ENCODE measurements around the gene SPOP. TPM values are rescaled to one million over a fixed set of nuclear protein-coding genes. Genes with fewer than 3 reads are reported as not detected.
A peak's percentile ranks its signal among the peaks of the same experiment; 100 is the strongest.
"Not testable (repeated sequence)": the region's sequence is repeated elsewhere in the genome, so short reads cannot be mapped to it uniquely, and the experiment has no call there.

The SPOP gene
- 10 to 100 TPM; 49.5 to 52.0 TPM for total RNA-seq

- H3K36me3 Mint-ChIP-seq (ENCODE audit: low read depth) = peaks cover 23% of the 10 kb centered on the region
- POLR2A ChIA-PET = interaction anchor here (0.6 to 1.3 kb wide), 8 partner anchors 9 to 122 kb away, joined by 3 to 5 read pairs (median 4); no protein-coding TSS in a partner anchor
- H3K4me3 Mint-ChIP-seq = peak within 1 kb of the TSS; percentile 88
- peak within 1 kb of the TSS; percentile 97 for H3K27ac Mint-ChIP-seq
- H3K9me3 Mint-ChIP-seq (ENCODE audit: insufficient read depth) = peaks cover 4% of the 10 kb centered on the region
- peak; percentile 100 for DNase-seq
- H3K4me1 Mint-ChIP-seq (ENCODE audit: low read depth) = peaks cover 39% of the 10 kb centered on the region
- peaks cover 2% of the 10 kb centered on the region for H3K27me3 Mint-ChIP-seq (ENCODE audit: low read depth)
- ATAC-seq = peak; percentile 86
- CTCF ChIA-PET = interaction anchor here (0.9 to 5.9 kb wide), 5 partner anchors 18 to 109 kb away, joined by 4 to 45 read pairs (median 4); partner anchors contain the start of gene NXPH3
Measured at GRCh38 chr17:49677933-49678847, at the start of gene SPOP. Gene SPOP, minus strand, starts transcription at chr17:49678097. Its CDS starts 55,287 bp downstream, at chr17:49622810.

- ATAC-seq (no peak), DNase-seq (no peak)
- Mint-ChIP-seq H3K27me3 (ENCODE audit: low read depth) (no peaks in the 10 kb centered on the region), H3K4me1 (ENCODE audit: low read depth) (peaks cover 34% of the 10 kb centered on the region), H3K9me3 (ENCODE audit: insufficient read depth) (no peaks in the 10 kb centered on the region), H3K4me3 (no peak overlapping the region), H3K36me3 (ENCODE audit: low read depth) (peaks cover 51% of the 10 kb centered on the region), H3K27ac (peak overlapping the region; percentile 34)
- ChIA-PET CTCF (interaction anchor here (1.3 to 1.6 kb wide), 2 partner anchors 10 to 18 kb away, joined by 5 read pairs; no protein-coding TSS in a partner anchor), POLR2A (interaction anchor here (1.3 kb wide), 1 partner anchor 12 kb away, joined by 4 read pairs; no protein-coding TSS in a partner anchor)
Measured at GRCh38 chr17:49727380-49727779, 49.5 kb upstream of the SPOP start.

- ChIA-PET POLR2A (no interaction called here), CTCF (no interaction called here)
- Mint-ChIP-seq H3K36me3 (ENCODE audit: low read depth) (peaks cover 44% of the 10 kb centered on the region), H3K27ac (peak overlapping the region; percentile 26), H3K4me1 (ENCODE audit: low read depth) (peaks cover 27% of the 10 kb centered on the region), H3K4me3 (no peak overlapping the region), H3K9me3 (ENCODE audit: insufficient read depth) (no peaks in the 10 kb centered on the region), H3K27me3 (ENCODE audit: low read depth) (no peaks in the 10 kb centered on the region)
- ATAC-seq (no peak), DNase-seq (no peak)
Measured at GRCh38 chr17:49725452-49726130, 47.7 kb upstream of the SPOP start.

- H3K4me3 Mint-ChIP-seq, CTCF ChIA-PET: not testable (repeated sequence)
Measured at GRCh38 chr17:49724552-49724951, 46.7 kb upstream of the SPOP start.

GRCh38 chr17:49723423-49723822 lies 45.5 kb upstream of the SPOP start:
- ATAC-seq (no peak), DNase-seq (no peak)
- Mint-ChIP-seq H3K36me3 (ENCODE audit: low read depth) (peaks cover 40% of the 10 kb centered on the region), H3K9me3 (ENCODE audit: insufficient read depth) (no peaks in the 10 kb centered on the region), H3K27ac (peak overlapping the region; percentile 29), H3K4me3 (no peak overlapping the region), H3K4me1 (ENCODE audit: low read depth) (peaks cover 10% of the 10 kb centered on the region), H3K27me3 (ENCODE audit: low read depth) (no peaks in the 10 kb centered on the region)
- POLR2A ChIA-PET = interaction anchor here (1.1 kb wide), 1 partner anchor 16 kb away, joined by 3 read pairs; no protein-coding TSS in a partner anchor
- CTCF ChIA-PET = no interaction called here

More at GRCh38 chr17:49724552-49724951, 46.7 kb upstream of the SPOP start:
- not testable (repeated sequence) for H3K9me3 Mint-ChIP-seq (ENCODE audit: insufficient read depth); ATAC-seq; H3K27me3 Mint-ChIP-seq (ENCODE audit: low read depth); DNase-seq; H3K27ac Mint-ChIP-seq
- H3K36me3 Mint-ChIP-seq (ENCODE audit: low read depth) = peaks cover 43% of the 10 kb centered on the region
- H3K4me1 Mint-ChIP-seq (ENCODE audit: low read depth) = peaks cover 19% of the 10 kb centered on the region
- POLR2A ChIA-PET = interaction anchor here (1.1 kb wide), 1 partner anchor 15 kb away, joined by 3 read pairs; no protein-coding TSS in a partner anchor

GRCh38 chr17:49722066-49722465 lies 44.2 kb upstream of the SPOP start:
- Mint-ChIP-seq H3K36me3 (ENCODE audit: low read depth) (peaks cover 43% of the 10 kb centered on the region), H3K9me3 (ENCODE audit: insufficient read depth) (no peaks in the 10 kb centered on the region), H3K4me3 (no peak overlapping the region), H3K27ac (peak overlapping the region; percentile 3), H3K27me3 (ENCODE audit: low read depth) (no peaks in the 10 kb centered on the region), H3K4me1 (ENCODE audit: low read depth) (peaks cover 13% of the 10 kb centered on the region)
- DNase-seq (no peak), ATAC-seq (no peak)
- POLR2A ChIA-PET = interaction anchor here (1.1 kb wide), 1 partner anchor 13 kb away, joined by 3 read pairs; no protein-coding TSS in a partner anchor
- CTCF ChIA-PET = interaction anchor here (1.2 to 1.6 kb wide), 2 partner anchors 14 to 152 kb away, joined by 3 to 7 read pairs; no protein-coding TSS in a partner anchor

- no peaks in the 10 kb centered on the region for H3K9me3 Mint-ChIP-seq (ENCODE audit: insufficient read depth)
Measured at GRCh38 chr17:49717371-49717861, 39.5 kb upstream of the SPOP start.

GRCh38 chr17:49716668-49717364 lies 38.9 kb upstream of the SPOP start:
- Mint-ChIP-seq H3K27ac (peak overlapping the region; percentile 50), H3K9me3 (ENCODE audit: insufficient read depth) (no peaks in the 10 kb centered on the region), H3K36me3 (ENCODE audit: low read depth) (peaks cover 56% of the 10 kb centered on the region), H3K4me1 (ENCODE audit: low read depth) (peaks cover 34% of the 10 kb centered on the region), H3K4me3 (no peak overlapping the region), H3K27me3 (ENCODE audit: low read depth) (no peaks in the 10 kb centered on the region)
- ATAC-seq = no peak
- ChIA-PET POLR2A (interaction anchor here (0.6 to 1.3 kb wide), 3 partner anchors 9 to 71 kb away, joined by 3 read pairs; partner anchors contain the start of genes KAT7 and SLC35B1), CTCF (interaction anchor here (0.6 to 2.3 kb wide), 9 partner anchors 8 to 282 kb away, joined by 4 to 14 read pairs (median 6); partner anchors contain the start of genes NXPH3 and SLC35B1)
- no peak for DNase-seq

More at GRCh38 chr17:49717371-49717861, 39.5 kb upstream of the SPOP start:
- POLR2A ChIA-PET = interaction anchor here (1.1 to 1.3 kb wide), 2 partner anchors 10 to 71 kb away, joined by 3 read pairs; partner anchors contain the start of genes KAT7 and SLC35B1
- ATAC-seq (no peak), DNase-seq (no peak)
- Mint-ChIP-seq H3K36me3 (ENCODE audit: low read depth) (peaks cover 56% of the 10 kb centered on the region), H3K27ac (peak overlapping the region; percentile 73), H3K4me3 (no peak overlapping the region), H3K27me3 (ENCODE audit: low read depth) (no peaks in the 10 kb centered on the region), H3K4me1 (ENCODE audit: low read depth) (peaks cover 34% of the 10 kb centered on the region)
- CTCF ChIA-PET = interaction anchor here (0.6 to 2.0 kb wide), 5 partner anchors 9 to 282 kb away, joined by 4 to 9 read pairs (median 5); partner anchors contain the start of genes NXPH3 and SLC35B1

- Mint-ChIP-seq H3K4me1 (ENCODE audit: low read depth) (peaks cover 34% of the 10 kb centered on the region), H3K27ac (peak overlapping the region; percentile 50), H3K36me3 (ENCODE audit: low read depth) (peaks cover 63% of the 10 kb centered on the region), H3K4me3 (no peak overlapping the region), H3K27me3 (ENCODE audit: low read depth) (no peaks in the 10 kb centered on the region), H3K9me3 (ENCODE audit: insufficient read depth) (no peaks in the 10 kb centered on the region)
- DNase-seq (peak; percentile 44), ATAC-seq (peak; percentile 70)
- ChIA-PET CTCF (interaction anchor here (1.0 to 2.3 kb wide), 15 partner anchors 9 to 159 kb away, joined by 3 to 17 read pairs (median 4); partner anchors contain the start of genes FAM117A and NXPH3), POLR2A (interaction anchor here (0.6 to 1.8 kb wide), 8 partner anchors 12 to 72 kb away, joined by 3 to 10 read pairs (median 4); partner anchors contain the start of gene KAT7)
Measured at GRCh38 chr17:49715717-49716279, 37.9 kb upstream of the SPOP start.

GRCh38 chr17:49715216-49715615 lies 37.3 kb upstream of the SPOP start:
- POLR2A ChIA-PET = interaction anchor here (0.6 to 1.8 kb wide), 8 partner anchors 13 to 73 kb away, joined by 3 to 10 read pairs (median 4); partner anchors contain the start of genes KAT7 and SPOP
- CTCF ChIA-PET = interaction anchor here (1.0 to 2.3 kb wide), 16 partner anchors 9 to 158 kb away, joined by 3 to 17 read pairs (median 4); partner anchors contain the start of genes FAM117A and NXPH3
- Mint-ChIP-seq H3K36me3 (ENCODE audit: low read depth) (peaks cover 65% of the 10 kb centered on the region), H3K4me3 (no peak overlapping the region), H3K9me3 (ENCODE audit: insufficient read depth) (no peaks in the 10 kb centered on the region), H3K27me3 (ENCODE audit: low read depth) (no peaks in the 10 kb centered on the region), H3K4me1 (ENCODE audit: low read depth) (peaks cover 34% of the 10 kb centered on the region), H3K27ac (peak overlapping the region; percentile 50)
- DNase-seq (peak; percentile 39), ATAC-seq (peak; percentile 51)
